Cardiac muscle cell (in vitro differentiated cells and primary cell): Measurements from ENCODE around the gene TAS2R10. TPM values are rescaled to one million over a fixed set of nuclear protein-coding genes. Genes with fewer than 3 reads are reported as not detected.

Source experiments
- DNase-seq, 2 donors: peaks; one replicate each; pipeline versions ENCODE4 v3.0.0 to v3.0.0-alpha.2; 2010 to 2017; ENCODE audit warnings: low read depth in 1 of 2, low spot score in 1 of 2
- H3K27ac ChIP-seq: fragments of 200-600 bp; sonication (generic); 2 replicates; pipeline ENCODE4 v1.5.1; 2016
- H3K27me3 ChIP-seq: fragments of 200-600 bp; sonication (generic); 2 replicates; pipeline ENCODE4 v1.6.0; 2016; ENCODE audit warnings: control low read depth
- H3K36me3 ChIP-seq: fragments of 200-600 bp; sonication (generic); 2 replicates; pipeline ENCODE4 v1.5.1; 2016; ENCODE audit warnings: control low read depth
- H3K4me1 ChIP-seq: fragments of 200-600 bp; sonication (generic); 2 replicates; pipeline ENCODE4 v1.8.1; 2017; ENCODE audit warnings: low read depth, mild to moderate bottlenecking, mixed run types
- H3K4me3 ChIP-seq: fragments of 200-600 bp; sonication (generic); 2 replicates; pipeline ENCODE4 v1.5.1; 2016; ENCODE audit warnings: mild to moderate bottlenecking
- H3K9me3 ChIP-seq: fragments of 200-600 bp; sonication (generic); 2 replicates; pipeline ENCODE4 v1.5.1; 2017; ENCODE audit warnings: low read depth, mild to moderate bottlenecking, control low read depth
- polyA plus RNA-seq: library from polyadenylated mRNA; unstranded; fragments of >200 nt; fragmentation: Nextera tagmentation; extraction: Ambion mirVana; gene quantifications from 2 replicates; pipeline ENCODE4 v1.2.1, GENCODE V29; 2016
- total RNA-seq: library from RNA; depleted of rRNA; stranded (reverse); fragments of >200 nt; gene quantifications from 2 replicates; pipeline ENCODE4 v1.2.3, GENCODE V29; 2016
- TF ChIP-seq, protein P1 (sequence below): IDR thresholded peaks from 2 replicates; pipeline ENCODE4 v1.5.1; 2012; ENCODE audit warnings: low read depth, mild to moderate bottlenecking, low read length

TAS2R10 gene
- total and polyA plus RNA-seq, 2 experiments from 2014 or later, result 1.1 to 1.9 TPM

DNA sequence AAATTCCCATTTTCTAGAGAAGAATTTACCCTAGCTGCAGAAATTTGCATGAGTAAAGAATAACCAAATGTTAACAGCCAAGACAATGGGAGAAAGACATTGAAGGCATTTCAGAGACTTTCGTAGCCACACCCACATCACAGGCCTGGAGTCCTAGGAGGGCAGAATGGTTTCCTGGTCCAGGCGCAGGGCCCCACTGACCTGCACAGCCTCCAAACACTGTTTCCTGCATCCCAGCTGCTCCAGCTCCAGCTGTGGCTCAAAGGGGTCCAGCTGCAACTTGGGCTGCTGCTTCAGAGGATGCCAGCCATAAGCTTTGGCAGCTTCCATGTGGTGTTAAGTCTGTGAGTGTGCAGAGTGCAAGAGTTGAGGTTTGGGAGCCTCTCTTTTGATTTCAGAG is 29.6 kb upstream of the TAS2R10 start:
- Histone ChIP-seq H3K4me1 (no peaks in the 10 kb centered on the region), H3K9me3 (no peaks in the 10 kb centered on the region), H3K27me3 (no peaks in the 10 kb centered on the region), H3K4me3 (no peak overlapping the region), H3K27ac (no peak overlapping the region), H3K36me3 (no peaks in the 10 kb centered on the region)
- DNase-seq, result no peak
- TF ChIP-seq, protein P1, sequence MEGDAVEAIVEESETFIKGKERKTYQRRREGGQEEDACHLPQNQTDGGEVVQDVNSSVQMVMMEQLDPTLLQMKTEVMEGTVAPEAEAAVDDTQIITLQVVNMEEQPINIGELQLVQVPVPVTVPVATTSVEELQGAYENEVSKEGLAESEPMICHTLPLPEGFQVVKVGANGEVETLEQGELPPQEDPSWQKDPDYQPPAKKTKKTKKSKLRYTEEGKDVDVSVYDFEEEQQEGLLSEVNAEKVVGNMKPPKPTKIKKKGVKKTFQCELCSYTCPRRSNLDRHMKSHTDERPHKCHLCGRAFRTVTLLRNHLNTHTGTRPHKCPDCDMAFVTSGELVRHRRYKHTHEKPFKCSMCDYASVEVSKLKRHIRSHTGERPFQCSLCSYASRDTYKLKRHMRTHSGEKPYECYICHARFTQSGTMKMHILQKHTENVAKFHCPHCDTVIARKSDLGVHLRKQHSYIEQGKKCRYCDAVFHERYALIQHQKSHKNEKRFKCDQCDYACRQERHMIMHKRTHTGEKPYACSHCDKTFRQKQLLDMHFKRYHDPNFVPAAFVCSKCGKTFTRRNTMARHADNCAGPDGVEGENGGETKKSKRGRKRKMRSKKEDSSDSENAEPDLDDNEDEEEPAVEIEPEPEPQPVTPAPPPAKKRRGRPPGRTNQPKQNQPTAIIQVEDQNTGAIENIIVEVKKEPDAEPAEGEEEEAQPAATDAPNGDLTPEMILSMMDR, result no peak

DNA sequence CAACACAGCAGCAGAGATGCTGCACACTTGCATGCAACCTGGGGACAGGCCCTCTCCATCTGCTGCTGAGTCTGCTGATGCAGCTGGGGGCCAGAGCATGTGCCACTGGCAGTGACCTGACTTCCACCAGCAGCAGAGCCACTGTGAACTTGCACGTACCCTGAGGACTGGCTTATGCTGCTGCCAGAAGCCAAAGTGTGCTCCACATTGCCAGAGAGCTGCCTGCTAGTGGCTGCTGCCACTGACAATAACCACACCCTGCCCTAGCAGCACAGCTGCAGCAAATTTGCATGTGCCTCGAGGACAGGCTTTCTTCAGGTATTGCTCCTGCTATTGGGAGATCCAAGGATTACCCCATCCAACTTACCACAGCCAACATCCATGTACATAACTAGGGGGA is 27.6 kb upstream of the TAS2R10 start:
- Histone ChIP-seq H3K4me3 (no peak overlapping the region), H3K36me3 (no peaks in the 10 kb centered on the region), H3K27ac (no peak overlapping the region), H3K9me3 (no peaks in the 10 kb centered on the region), H3K4me1 (no peaks in the 10 kb centered on the region), H3K27me3 (no peaks in the 10 kb centered on the region)
- DNase-seq, result no peak
- TF ChIP-seq, protein P1, result no peak

DNA sequence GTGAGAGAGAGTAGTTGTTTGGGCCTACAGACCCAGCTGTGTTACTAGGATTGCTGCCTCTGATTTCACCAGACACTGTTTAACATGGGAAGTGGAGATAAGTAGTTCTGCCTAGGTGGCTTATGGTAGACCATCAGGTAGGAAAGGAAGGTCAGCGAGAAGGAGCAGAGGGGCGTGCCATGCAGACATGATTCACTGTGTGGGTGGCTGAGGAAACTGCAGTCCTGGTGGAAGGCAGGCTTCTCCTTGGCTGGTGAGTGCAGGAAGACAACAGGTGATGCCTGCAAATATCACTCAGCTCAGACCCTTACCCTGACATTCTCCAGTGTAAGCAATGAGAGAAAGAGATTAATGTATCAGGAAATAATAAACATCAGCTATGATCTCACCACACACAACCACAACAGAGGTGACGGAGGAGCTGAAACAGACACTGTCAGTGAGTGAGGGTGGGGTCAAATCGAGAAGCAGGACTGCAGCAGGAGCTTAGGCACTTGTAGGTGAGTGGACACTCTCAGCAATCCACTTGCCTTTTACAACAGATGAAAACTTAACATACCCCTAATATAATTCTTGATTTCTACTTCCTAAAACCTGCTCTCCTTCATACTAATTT is 25.2 kb upstream of the TAS2R10 start:
- TF ChIP-seq, protein P1, result no peak
- H3K4me3 ChIP-seq, result no peak overlapping the region
- no peaks in the 10 kb centered on the region for H3K36me3 ChIP-seq
- peak overlapping the region; percentile 13 for H3K27ac ChIP-seq
- no peak for DNase-seq
- no peaks in the 10 kb centered on the region for H3K9me3 ChIP-seq
- H3K27me3 ChIP-seq, result no peaks in the 10 kb centered on the region
- H3K4me1 ChIP-seq, result no peaks in the 10 kb centered on the region

DNA sequence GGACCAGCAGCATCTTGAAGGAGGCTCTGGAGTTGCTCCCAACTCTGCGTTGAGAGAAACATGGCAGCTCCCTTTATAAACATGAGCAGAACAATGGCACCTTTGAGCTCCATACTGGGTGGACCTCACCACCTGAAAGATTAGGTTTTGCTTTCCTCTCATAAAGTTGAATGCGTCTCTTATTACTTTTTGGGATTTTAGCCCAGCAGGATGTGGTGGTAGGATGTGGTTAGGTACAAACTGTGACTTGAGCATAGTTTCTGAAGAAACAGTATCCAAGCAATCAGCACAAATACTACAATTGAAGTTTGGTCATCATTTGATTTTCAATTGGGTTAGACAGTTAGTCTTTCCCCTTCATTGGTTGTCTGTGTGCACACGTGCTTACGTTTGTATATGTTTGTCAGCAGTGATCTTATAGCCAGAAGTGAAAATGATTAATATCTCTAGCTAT is 23.3 kb upstream of the TAS2R10 start, which contains the start of gene PRR4:
Gene PRR4, minus strand, starts transcription at position 51 of the 454 bp plus-strand sequence. Its CDS starts 38 bp downstream, at position 13.
- Histone ChIP-seq H3K27ac (no peak within 1 kb of the TSS), H3K27me3 (no peaks in the 10 kb centered on the region), H3K4me1 (no peaks in the 10 kb centered on the region), H3K4me3 (no peak within 1 kb of the TSS), H3K9me3 (no peaks in the 10 kb centered on the region), H3K36me3 (no peaks in the 10 kb centered on the region)
- TF ChIP-seq, protein P1, result no peak
- DNase-seq, result no peak

DNA sequence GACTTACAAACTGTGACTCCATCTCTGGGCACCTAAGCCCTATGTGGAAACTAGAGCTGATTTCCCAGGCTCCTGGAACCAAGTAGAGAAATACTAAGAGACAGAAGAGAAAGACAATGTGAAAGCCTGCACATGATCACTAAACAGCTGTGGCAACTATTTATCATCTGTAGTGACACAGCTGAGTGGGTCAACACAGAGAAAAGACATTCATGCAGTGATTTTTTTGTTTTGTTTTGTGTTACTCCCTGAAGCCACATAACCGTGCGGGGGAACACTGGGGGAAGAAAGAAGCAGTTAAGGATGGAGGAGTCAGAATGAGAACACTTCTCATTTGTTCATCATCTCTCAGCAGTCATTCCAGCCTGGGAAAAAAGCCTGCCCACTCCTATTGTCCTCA is 21.6 kb upstream of the TAS2R10 start:
- Histone ChIP-seq H3K27me3 (no peaks in the 10 kb centered on the region), H3K36me3 (no peaks in the 10 kb centered on the region), H3K27ac (no peak overlapping the region), H3K4me1 (no peaks in the 10 kb centered on the region), H3K9me3 (no peaks in the 10 kb centered on the region), H3K4me3 (no peak overlapping the region)
- TF ChIP-seq, protein P1, result no peak
- no peak for DNase-seq

DNA sequence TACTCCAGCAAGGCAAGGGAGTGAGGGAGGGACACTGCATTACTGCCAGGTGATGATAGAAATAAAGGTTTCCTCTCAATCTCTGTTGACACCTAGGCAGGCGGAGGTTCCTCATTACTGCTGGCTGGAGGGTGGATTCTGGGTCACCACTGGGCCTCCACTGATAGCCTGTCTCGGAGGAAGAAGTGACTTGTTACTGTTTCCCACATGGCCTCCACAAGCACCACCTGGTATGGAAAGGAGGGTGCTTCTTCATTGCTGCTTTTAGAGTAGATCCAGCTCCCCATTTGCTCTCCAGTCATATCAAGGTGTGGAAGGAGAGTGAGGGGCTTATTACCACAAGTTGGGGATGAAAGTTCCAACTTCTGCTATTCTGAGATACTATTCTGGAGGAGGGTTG is 16.7 kb upstream of the TAS2R10 start:
- Histone ChIP-seq H3K27ac (no peak overlapping the region), H3K4me3 (no peak overlapping the region), H3K4me1 (no peaks in the 10 kb centered on the region), H3K27me3 (no peaks in the 10 kb centered on the region), H3K36me3 (no peaks in the 10 kb centered on the region), H3K9me3 (no peaks in the 10 kb centered on the region)
- DNase-seq, result no peak
- TF ChIP-seq, protein P1, result no peak
